Subcutaneous abdominal adipose tissue (tissue), 5 donors: Measurements from ENCODE around the gene CNOT4.

ENCODE experiments used
- H3K27ac ChIP-seq: one replicate; pipeline ENCODE4 v1.7.0; 2013; ENCODE audit warnings: low read depth, mild to moderate bottlenecking, inconsistent platforms, low read length, moderate library complexity
- H3K27me3 ChIP-seq, 5 donors: one replicate each; pipeline ENCODE4 v1.7.0; 2013; ENCODE audit warnings: low read length in 5 of 5, inconsistent platforms in 1 of 5; ENCODE audit not compliant: control insufficient read depth in 5 of 5, insufficient read depth in 4 of 5
- H3K36me3 ChIP-seq, 5 donors: one replicate each; pipeline ENCODE4 v1.7.0; 2013; ENCODE audit warnings: low read length in 5 of 5; ENCODE audit not compliant: control insufficient read depth in 5 of 5, insufficient read depth in 5 of 5
- H3K4me1 ChIP-seq, 5 donors: one replicate each; pipeline ENCODE4 v1.7.0; 2013; ENCODE audit warnings: low read length in 5 of 5, mild to moderate bottlenecking in 3 of 5, moderate library complexity in 1 of 5; ENCODE audit not compliant: control insufficient read depth in 5 of 5, insufficient read depth in 5 of 5
- H3K4me3 ChIP-seq, 5 donors: one replicate each; pipeline ENCODE4 v1.7.0; 2013; ENCODE audit warnings: low read length in 5 of 5, low read depth in 1 of 5
- H3K9ac ChIP-seq, 5 donors: one replicate each; pipeline ENCODE4 v1.7.0; 2013; ENCODE audit warnings: low read length in 5 of 5, mild to moderate bottlenecking in 4 of 5, moderate library complexity in 3 of 5
- H3K9me3 ChIP-seq, 5 donors: one replicate each; pipeline ENCODE4 v1.7.0; 2013; ENCODE audit warnings: low read length in 5 of 5; ENCODE audit not compliant: control insufficient read depth in 5 of 5
- donor health status: healthy.
- donor health status: healthy.
- donor health status: healthy.
- donor health status: healthy.
- donor health status: healthy.

Gene CNOT4

GRCh38 chr7:135434047-135434446, 75.9 kb downstream of the CNOT4 start:
- H3K4me1 ChIP-seq: peaks cover 0 to 13% (median 5%) of the 10 kb centered on the region in 5 donors
- H3K9me3 ChIP-seq: peaks cover 0 to 4% (median 0%) of the 10 kb centered on the region in 5 donors
- H3K4me3 ChIP-seq: no peak overlapping the region
- no peak overlapping the region for H3K9ac ChIP-seq
- H3K27ac ChIP-seq: no peak overlapping the region
- H3K36me3 ChIP-seq: peaks cover 0 to 12% (median 6%) of the 10 kb centered on the region in 5 donors
- no peaks in the 10 kb centered on the region for H3K27me3 ChIP-seq

GRCh38 chr7:135430626-135431025, 79.3 kb downstream of the CNOT4 start:
- no peak overlapping the region for H3K9ac ChIP-seq
- H3K27ac ChIP-seq: no peak overlapping the region
- H3K9me3 ChIP-seq: peaks cover 0 to 4% (median 0%) of the 10 kb centered on the region in 5 donors
- H3K36me3 ChIP-seq: peaks cover 0 to 5% (median 0%) of the 10 kb centered on the region in 5 donors
- no peaks in the 10 kb centered on the region for H3K27me3 ChIP-seq
- no peak overlapping the region for H3K4me3 ChIP-seq
- H3K4me1 ChIP-seq: peaks cover 0 to 17% (median 8%) of the 10 kb centered on the region in 5 donors

- Histone ChIP-seq H3K9me3 (no peaks in the 10 kb centered on the region), H3K4me1 (peaks cover 0 to 17% (median 8%) of the 10 kb centered on the region in 5 donors), H3K4me3 (no peak overlapping the region), H3K36me3 (peaks cover 0 to 2% (median 0%) of the 10 kb centered on the region in 5 donors), H3K27me3 (no peaks in the 10 kb centered on the region), H3K9ac (no peak overlapping the region), H3K27ac (no peak overlapping the region)
Measured at GRCh38 chr7:135428879-135429278, 81.0 kb downstream of the CNOT4 start.

GRCh38 chr7:135428011-135428410, 81.9 kb downstream of the CNOT4 start:
- H3K4me3 ChIP-seq: no peak overlapping the region
- no peak overlapping the region for H3K9ac ChIP-seq
- no peaks in the 10 kb centered on the region for H3K27me3 ChIP-seq
- H3K27ac ChIP-seq: no peak overlapping the region
- H3K9me3 ChIP-seq: no peaks in the 10 kb centered on the region
- peaks cover 0 to 17% (median 8%) of the 10 kb centered on the region in 5 donors for H3K4me1 ChIP-seq
- H3K36me3 ChIP-seq: no peaks in the 10 kb centered on the region

- H3K4me3 ChIP-seq: no peak overlapping the region
- no peak overlapping the region for H3K27ac ChIP-seq
- H3K9ac ChIP-seq: no peak overlapping the region
- peaks cover 0 to 17% (median 8%) of the 10 kb centered on the region in 5 donors for H3K4me1 ChIP-seq
- no peaks in the 10 kb centered on the region for H3K9me3 ChIP-seq
- H3K36me3 ChIP-seq: no peaks in the 10 kb centered on the region
- H3K27me3 ChIP-seq: no peaks in the 10 kb centered on the region
Measured at GRCh38 chr7:135427166-135427565, 82.7 kb downstream of the CNOT4 start.

- Histone ChIP-seq H3K4me1 (peaks cover 0 to 37% (median 13%) of the 10 kb centered on the region in 5 donors), H3K9me3 (no peaks in the 10 kb centered on the region), H3K36me3 (no peaks in the 10 kb centered on the region), H3K27ac (no peak overlapping the region), H3K4me3 (no peak overlapping the region), H3K9ac (no peak overlapping the region), H3K27me3 (no peaks in the 10 kb centered on the region)
Measured at GRCh38 chr7:135425036-135425435, 84.9 kb downstream of the CNOT4 start.

- H3K4me1 ChIP-seq: peaks cover 0 to 20% (median 5%) of the 10 kb centered on the region in 5 donors
- no peak overlapping the region for H3K27ac ChIP-seq
- H3K27me3 ChIP-seq: no peaks in the 10 kb centered on the region
- H3K36me3 ChIP-seq: peaks cover 5 to 13% (median 7%) of the 10 kb centered on the region in 5 donors
- H3K9ac ChIP-seq: no peak overlapping the region
- H3K4me3 ChIP-seq: no peak overlapping the region
- H3K9me3 ChIP-seq: no peaks in the 10 kb centered on the region
Measured at GRCh38 chr7:135420786-135421185, 89.1 kb downstream of the CNOT4 start.

GRCh38 chr7:135416431-135416830, 93.5 kb downstream of the CNOT4 start:
- Histone ChIP-seq H3K27me3 (no peaks in the 10 kb centered on the region), H3K36me3 (peaks cover 8 to 16% (median 14%) of the 10 kb centered on the region in 5 donors), H3K4me3 (no peak overlapping the region), H3K9me3 (no peaks in the 10 kb centered on the region), H3K27ac (no peak overlapping the region), H3K9ac (no peak overlapping the region), H3K4me1 (peaks cover 0 to 13% (median 2%) of the 10 kb centered on the region in 5 donors)

GRCh38 chr7:135414850-135415439, 95.0 kb downstream of the CNOT4 start:
- Histone ChIP-seq H3K36me3 (peaks cover 10 to 20% (median 19%) of the 10 kb centered on the region in 5 donors), H3K27me3 (no peaks in the 10 kb centered on the region), H3K4me3 (no peak overlapping the region), H3K4me1 (no peaks in the 10 kb centered on the region), H3K9ac (no peak overlapping the region), H3K27ac (no peak overlapping the region), H3K9me3 (no peaks in the 10 kb centered on the region)

GRCh38 chr7:135414208-135414607, 95.7 kb downstream of the CNOT4 start:
- peaks cover 10 to 22% (median 20%) of the 10 kb centered on the region in 5 donors for H3K36me3 ChIP-seq
- H3K9me3 ChIP-seq: no peaks in the 10 kb centered on the region
- H3K9ac ChIP-seq: no peak overlapping the region
- no peaks in the 10 kb centered on the region for H3K4me1 ChIP-seq
- H3K27ac ChIP-seq: no peak overlapping the region
- H3K27me3 ChIP-seq: no peaks in the 10 kb centered on the region
- H3K4me3 ChIP-seq: no peak overlapping the region
